DMS114 treated with DMSO at 0.1 percent for 48 hours (cell line): Measurements from ENCODE around the gene TRAF7.
"Not testable (repeated sequence)": the region's sequence is repeated elsewhere in the genome, so short reads cannot be mapped to it uniquely, and the experiment has no call there.

Experiments
- DNase-seq: peaks from one replicate; lab custom pipeline; 2025; ENCODE audit not compliant: unreplicated experiment; lab: John Stamatoyannopoulos, UW

TRAF7 gene

GRCh38 chr16:2198283-2198682, 42.7 kb downstream of the TRAF7 start:
- DNase-seq = no peak

DNA sequence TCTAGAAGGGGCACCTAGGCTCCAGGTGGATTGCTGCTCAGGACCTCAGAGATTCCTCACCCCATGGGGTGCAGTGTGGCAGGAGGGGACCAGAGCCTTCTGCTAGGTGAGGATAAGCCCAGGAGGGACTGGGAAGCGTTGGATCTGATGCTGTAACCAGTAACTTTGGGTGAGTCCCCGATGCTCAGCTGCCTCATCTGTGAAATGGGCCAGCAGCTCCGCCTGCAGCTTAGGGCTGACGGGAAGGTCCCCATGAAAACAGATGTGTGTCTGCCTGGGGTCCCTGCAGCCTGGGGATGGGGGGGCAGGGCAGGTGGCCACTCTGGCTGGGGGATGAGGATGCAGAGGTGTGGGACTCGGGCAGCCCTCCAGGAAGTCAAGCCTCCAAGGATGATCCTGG, 43.5 kb downstream of the TRAF7 start:
- DNase-seq = no peak

DNA sequence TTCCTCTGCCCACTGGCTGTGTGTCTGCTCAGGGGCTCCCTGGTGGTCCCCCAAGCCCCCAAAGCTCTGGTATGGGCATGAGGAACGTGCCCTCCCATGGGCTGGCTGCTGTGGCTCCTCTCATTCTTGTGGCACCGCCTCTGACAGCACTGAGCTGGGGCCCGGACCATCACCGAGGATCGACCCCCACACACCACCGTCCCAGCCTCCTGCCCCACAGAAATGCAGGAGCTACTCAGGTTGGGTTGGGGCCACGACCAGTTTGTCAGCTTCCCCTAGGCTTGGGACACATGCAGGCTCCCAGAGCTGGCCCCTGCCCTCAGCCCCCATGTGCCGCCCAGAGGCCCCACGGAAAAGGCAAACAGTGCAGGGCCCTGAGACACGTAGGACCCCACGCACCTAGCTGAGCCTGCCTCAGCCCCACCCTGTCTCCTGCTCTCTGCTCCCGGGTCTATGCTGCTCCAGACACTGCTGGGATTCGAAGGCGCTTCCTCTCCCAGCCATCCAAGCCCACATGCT, 44.1 kb downstream of the TRAF7 start:
- DNase-seq = no peak

DNA sequence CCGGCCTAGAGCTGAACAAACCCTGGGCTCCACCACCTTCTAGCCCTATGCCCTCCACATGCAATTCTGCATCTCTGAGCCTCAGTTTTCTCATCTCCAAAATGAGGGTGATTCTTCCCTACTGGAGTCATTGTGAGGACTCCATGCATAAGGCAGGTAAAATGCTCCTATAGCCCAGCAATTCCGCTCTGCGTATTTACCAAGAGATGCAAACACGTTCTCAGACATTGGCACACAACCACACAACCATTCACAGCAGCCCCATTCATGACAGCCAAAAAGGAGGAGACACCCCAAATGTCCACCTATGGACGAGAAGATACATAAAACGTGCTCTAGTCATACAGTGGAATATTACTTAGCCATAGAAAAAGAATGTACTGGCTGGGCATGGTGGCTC, 44.7 kb downstream of the TRAF7 start:
- no peak for DNase-seq

GRCh38 chr16:2203119-2203688, 47.6 kb downstream of the TRAF7 start:
- DNase-seq = not testable (repeated sequence)

DNA sequence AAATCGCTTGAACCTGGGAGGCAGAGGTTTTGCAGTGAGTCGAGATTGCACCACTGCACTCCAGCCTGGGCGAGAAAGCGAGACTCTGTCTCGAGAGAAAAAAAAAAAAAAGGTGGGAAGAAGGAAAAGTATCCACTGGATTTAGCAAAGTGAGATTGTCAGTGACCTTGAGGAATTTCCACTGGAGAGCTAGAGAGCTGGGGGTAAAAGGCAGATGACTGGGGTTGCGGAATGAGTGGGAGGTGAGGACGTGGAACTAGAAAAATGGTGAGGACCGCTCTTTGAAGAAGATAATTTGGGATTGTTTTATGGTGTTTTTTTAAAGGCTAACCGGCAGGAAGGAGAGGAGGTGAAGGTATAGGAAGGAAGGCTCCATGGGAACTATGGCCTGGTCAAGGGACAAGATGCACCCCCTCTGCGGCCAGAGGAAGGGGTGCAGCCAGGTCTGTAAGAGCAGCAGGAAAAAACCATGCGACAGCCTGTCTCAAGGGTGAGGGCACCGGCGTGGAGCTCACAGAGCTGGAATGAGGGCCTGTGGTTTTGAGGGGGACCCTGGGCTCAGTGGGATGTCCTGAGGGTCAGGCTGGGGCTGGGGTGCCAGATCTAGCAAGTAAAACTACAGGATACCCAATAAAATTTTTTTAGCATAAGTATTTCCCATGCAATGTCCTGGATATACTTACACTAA, 49.0 kb downstream of the TRAF7 start:
- no peak for DNase-seq

- peak; percentile 47 for DNase-seq
These were observed 49.8 kb downstream of the TRAF7 start, which contains the start of gene MLST8 for GRCh38 chr16:2205104-2205966. MLST8 (plus strand) TSS chr16:2205454; CDS start chr16:2206086, 632 bp downstream.

- DNase-seq = no peak
These were observed 50.4 kb downstream of the TRAF7 start for GRCh38 chr16:2205967-2206313.

DNA sequence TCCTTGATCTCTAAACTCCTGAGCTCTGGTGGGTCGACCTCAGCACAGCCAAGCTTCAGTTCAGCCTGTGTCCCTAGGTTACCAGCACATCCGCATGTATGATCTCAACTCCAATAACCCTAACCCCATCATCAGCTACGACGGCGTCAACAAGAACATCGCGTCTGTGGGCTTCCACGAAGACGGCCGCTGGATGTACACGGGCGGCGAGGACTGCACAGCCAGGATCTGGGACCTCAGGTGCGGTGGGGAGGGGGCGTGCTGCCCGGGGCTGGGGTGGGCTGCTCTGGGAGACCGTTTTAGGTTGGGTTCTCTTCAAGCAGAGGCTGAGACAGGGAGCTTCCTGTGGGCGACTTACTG, 50.8 kb downstream of the TRAF7 start:
- DNase-seq = no peak

- DNase-seq = no peak
These were observed 51.3 kb downstream of the TRAF7 start for GRCh38 chr16:2206780-2207433.

GRCh38 chr16:2207872-2208271, 52.3 kb downstream of the TRAF7 start:
- DNase-seq = no peak

GRCh38 chr16:2208308-2208707, 52.7 kb downstream of the TRAF7 start:
- DNase-seq = no peak

GRCh38 chr16:2208772-2209171, 53.2 kb downstream of the TRAF7 start:
- DNase-seq = no peak

- DNase-seq = no peak
These were observed 53.9 kb downstream of the TRAF7 start for GRCh38 chr16:2209258-2210008.

GRCh38 chr16:2210009-2210332, 54.4 kb downstream of the TRAF7 start:
- no peak for DNase-seq

GRCh38 chr16:2210386-2211365, 55.1 kb downstream of the TRAF7 start, which contains the start of gene BRICD5:
BRICD5 (minus strand) TSS chr16:2210863; CDS start chr16:2210833, 30 bp downstream.
- DNase-seq = no peak

DNA sequence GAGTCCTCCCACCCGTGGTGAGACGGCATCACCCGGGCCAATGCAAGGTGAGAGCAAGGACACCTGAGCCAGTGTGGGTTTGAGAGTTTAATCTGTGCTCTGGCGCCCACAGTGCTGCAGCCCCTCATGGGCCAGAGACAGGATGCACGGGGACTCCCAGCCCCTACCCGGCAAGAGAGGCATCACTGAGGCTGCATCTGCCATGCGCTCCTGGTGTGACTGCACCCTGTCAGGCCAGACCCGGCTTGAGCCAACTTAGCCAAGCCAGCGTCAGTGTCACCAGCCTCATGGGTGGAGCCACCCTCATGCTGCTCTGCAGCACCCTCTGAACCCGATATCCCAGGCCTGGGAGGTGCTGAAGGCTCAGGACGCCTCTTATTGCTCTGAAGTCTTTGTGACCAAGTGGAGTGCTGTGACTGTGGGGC, 56.4 kb downstream of the TRAF7 start:
- DNase-seq = no peak

DNA sequence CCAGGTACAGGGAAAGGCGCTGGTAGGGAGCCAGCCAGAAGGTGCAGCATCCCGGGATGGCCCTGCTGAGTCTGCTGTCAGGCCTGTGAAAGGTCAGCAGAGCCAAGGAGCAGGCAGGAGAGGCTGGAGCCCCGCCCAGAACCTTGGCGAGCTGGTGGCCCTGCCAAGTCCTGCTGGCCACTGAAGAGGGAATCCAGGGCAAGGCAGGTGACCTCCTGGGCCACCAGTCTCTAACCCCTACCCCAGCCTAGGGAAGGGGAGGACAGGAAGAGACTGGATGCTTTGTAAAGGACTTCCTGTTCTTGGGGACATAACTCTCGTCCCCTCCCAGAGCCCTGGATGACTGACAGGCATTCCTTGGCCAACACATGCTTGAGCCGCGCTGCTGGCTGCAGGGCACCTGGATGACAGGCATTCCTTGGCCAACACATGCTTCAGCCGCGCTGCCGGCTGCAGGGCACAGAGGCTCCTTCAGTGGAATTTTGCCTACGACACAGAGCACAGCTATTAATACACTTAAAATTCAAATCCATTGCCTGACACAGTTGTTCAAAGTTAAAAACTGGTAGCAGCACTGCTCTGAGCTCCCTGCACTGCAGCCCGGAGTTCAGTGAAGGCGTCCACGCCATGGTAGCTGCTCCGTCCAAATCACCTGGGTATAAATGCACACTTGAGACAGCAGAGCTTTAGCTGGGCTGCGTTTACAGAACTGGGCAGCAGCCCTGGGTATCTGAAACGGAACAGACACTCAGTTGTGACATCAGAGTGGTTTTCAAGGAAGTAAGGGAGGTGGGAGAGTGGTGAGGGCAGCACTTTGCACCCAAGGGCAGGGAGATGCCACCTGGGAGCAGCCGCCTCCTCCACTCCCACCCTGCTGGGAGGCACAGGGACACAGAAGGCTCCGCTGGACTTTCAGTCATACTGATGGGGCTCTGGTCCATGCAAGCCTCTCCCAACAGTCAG, 57.1 kb downstream of the TRAF7 start:
- no peak for DNase-seq
